Right atrium auricular region (tissue), 2 donors: Measurements from ENCODE around the gene CACNA2D3. TPM values are rescaled to one million over a fixed set of nuclear protein-coding genes. Genes with fewer than 3 reads are reported as not detected.

Experiments used
- DNase-seq: peaks from one replicate; pipeline ENCODE4 v3.0.0-alpha.2; 2019; ENCODE audit warnings: low spot score
- H3K27ac ChIP-seq, 2 donors: fragments of 200-600 bp; sonication (generic); 1 replicate in 1 of 2; 2 replicates in 1 of 2; pipeline ENCODE4 v1.5.1; 2016 to 2019
- H3K27me3 ChIP-seq, 2 donors: fragments of 200-600 bp; sonication (generic); one replicate each; pipeline versions ENCODE4 v1.5.1 to v1.6.0; 2017 to 2019
- H3K36me3 ChIP-seq: fragments of 200-600 bp; sonication (generic); one replicate; pipeline ENCODE4 v1.5.1; 2016
- H3K4me1 ChIP-seq, 2 donors: fragments of 200-600 bp; sonication (generic); one replicate each; pipeline versions ENCODE4 v1.5.1 to v1.6.0; 2017 to 2019
- H3K4me3 ChIP-seq, 2 donors: fragments of 200-600 bp; sonication (generic); 1 replicate in 1 of 2; 2 replicates in 1 of 2; pipeline ENCODE4 v1.5.1; 2017 to 2019; ENCODE audit warnings: mild to moderate bottlenecking in 1 of 2, moderate library complexity in 1 of 2
- H3K9me3 ChIP-seq, 2 donors: fragments of 200-600 bp; sonication (generic); one replicate each; pipeline ENCODE4 v1.5.1; 2019
- CTCF ChIP-seq, 2 donors: fragments of 200-600 bp; sonication (generic); IDR thresholded peaks; one replicate each; pipeline ENCODE4 v1.5.1; 2019; ENCODE audit warnings: antibody characterized with exemption in 2 of 2
- total RNA-seq, 2 donors: library from RNA; depleted of rRNA; stranded (reverse); fragments of >200 nt; gene quantifications; one replicate each; pipeline ENCODE4 v1.1.0, GENCODE V29; 2016

The CACNA2D3 gene
- total RNA-seq, 2 donors from 2014 or later = 10.9 to 17.2 TPM

GRCh38 chr3:54206874-54207273, 84.5 kb downstream of the CACNA2D3 start:
- no peak for DNase-seq
- no peaks in the 10 kb centered on the region for H3K9me3 ChIP-seq
- peaks cover 0 to 15% of the 10 kb centered on the region in 2 donors for H3K4me1 ChIP-seq
- no peak for TF ChIP-seq CTCF (IDR thresholded peaks at IDR 0.05)
- no peaks in the 10 kb centered on the region for H3K36me3 ChIP-seq
- H3K4me3 ChIP-seq = no peak overlapping the region
- no peak overlapping the region for H3K27ac ChIP-seq
- no peaks in the 10 kb centered on the region for H3K27me3 ChIP-seq

DNA sequence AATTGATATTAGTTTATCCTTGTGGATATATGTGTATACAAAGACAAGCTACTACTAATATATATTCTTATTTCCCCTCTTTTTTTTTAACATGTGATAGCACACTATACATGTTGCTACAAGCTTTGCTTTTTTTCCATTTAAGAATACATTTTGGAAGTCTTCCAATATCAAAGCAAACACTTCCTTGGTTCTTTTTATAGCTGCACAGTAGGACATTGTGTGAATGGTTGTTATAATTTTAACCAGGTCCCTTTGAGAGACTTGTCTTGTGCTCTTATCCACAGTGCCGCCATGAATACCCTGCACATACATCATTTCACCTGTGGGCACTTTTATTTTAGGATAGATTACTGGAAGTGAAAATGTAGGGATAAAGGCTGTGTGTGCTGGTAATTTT, 88.7 kb downstream of the CACNA2D3 start:
- Histone ChIP-seq H3K9me3 (no peaks in the 10 kb centered on the region), H3K4me3 (no peak overlapping the region), H3K36me3 (no peaks in the 10 kb centered on the region), H3K27ac (peak overlapping the region in 1 of 2 donors; percentile 77), H3K27me3 (no peaks in the 10 kb centered on the region), H3K4me1 (peaks cover 0 to 25% of the 10 kb centered on the region in 2 donors)
- no peak for TF ChIP-seq CTCF (IDR thresholded peaks at IDR 0.05)
- no peak for DNase-seq

GRCh38 chr3:54212723-54213122, 90.4 kb downstream of the CACNA2D3 start:
- no peak overlapping the region for H3K4me3 ChIP-seq
- H3K9me3 ChIP-seq = no peaks in the 10 kb centered on the region
- no peaks in the 10 kb centered on the region for H3K27me3 ChIP-seq
- H3K36me3 ChIP-seq = no peaks in the 10 kb centered on the region
- no peak for TF ChIP-seq CTCF (IDR thresholded peaks at IDR 0.05)
- peak overlapping the region in 1 of 2 donors; percentile 77 for H3K27ac ChIP-seq
- no peak for DNase-seq
- peaks cover 0 to 25% of the 10 kb centered on the region in 2 donors for H3K4me1 ChIP-seq

GRCh38 chr3:54213907-54214306, 91.6 kb downstream of the CACNA2D3 start:
- peaks cover 0 to 25% of the 10 kb centered on the region in 2 donors for H3K4me1 ChIP-seq
- no peaks in the 10 kb centered on the region for H3K36me3 ChIP-seq
- no peaks in the 10 kb centered on the region for H3K9me3 ChIP-seq
- H3K4me3 ChIP-seq = no peak overlapping the region
- peak overlapping the region in 1 of 2 donors; percentile 77 for H3K27ac ChIP-seq
- H3K27me3 ChIP-seq = no peaks in the 10 kb centered on the region
- no peak for TF ChIP-seq CTCF (IDR thresholded peaks at IDR 0.05)
- DNase-seq = no peak

DNA sequence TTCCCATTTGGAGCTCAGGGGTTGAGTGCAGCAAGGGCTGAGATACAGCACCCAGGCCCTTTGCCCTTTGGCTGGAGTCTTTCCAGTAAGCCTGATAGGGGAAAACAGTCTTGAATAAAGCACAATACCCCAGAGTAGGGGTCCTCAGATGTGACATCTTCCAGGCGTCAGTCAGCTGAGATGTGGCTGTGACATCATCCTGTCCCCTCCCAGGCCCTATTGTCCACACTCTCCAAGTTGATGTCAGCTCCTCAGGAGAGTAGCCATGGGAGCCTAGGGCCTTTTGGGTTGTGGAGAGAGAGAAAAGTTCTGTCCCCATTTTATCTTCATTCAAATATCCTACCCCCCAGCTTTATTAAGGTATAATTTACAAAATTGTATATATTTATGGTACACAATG, 92.5 kb downstream of the CACNA2D3 start:
- TF ChIP-seq CTCF (IDR thresholded peaks at IDR 0.05) = no peak
- no peak for DNase-seq
- Histone ChIP-seq H3K36me3 (no peaks in the 10 kb centered on the region), H3K27ac (peak overlapping the region in 1 of 2 donors; percentile 77), H3K9me3 (no peaks in the 10 kb centered on the region), H3K27me3 (no peaks in the 10 kb centered on the region), H3K4me1 (peaks cover 0 to 25% of the 10 kb centered on the region in 2 donors), H3K4me3 (no peak overlapping the region)

DNA sequence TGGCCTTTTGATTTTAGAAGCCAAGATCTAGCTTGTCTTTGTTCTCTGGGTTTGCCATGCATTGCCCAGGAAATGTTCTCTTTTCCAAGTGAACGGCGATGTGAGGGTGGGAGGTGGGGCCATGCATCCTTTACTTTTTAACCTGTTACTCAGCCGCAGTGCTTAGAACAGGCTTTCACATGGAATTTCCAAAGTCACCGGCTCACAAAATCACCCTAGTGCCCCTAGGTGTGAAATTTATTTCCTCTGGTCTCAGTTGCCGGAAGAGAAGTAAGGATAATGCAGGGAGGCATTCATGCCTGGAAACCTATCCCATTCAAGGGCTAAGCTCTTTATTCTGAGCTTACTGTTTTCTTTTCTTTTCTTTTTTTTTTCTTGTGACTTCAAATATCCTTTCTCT, 93.2 kb downstream of the CACNA2D3 start:
- no peak overlapping the region for H3K27ac ChIP-seq
- H3K4me1 ChIP-seq = peaks cover 0 to 25% of the 10 kb centered on the region in 2 donors
- no peaks in the 10 kb centered on the region for H3K36me3 ChIP-seq
- no peak for DNase-seq
- H3K4me3 ChIP-seq = no peak overlapping the region
- TF ChIP-seq CTCF (IDR thresholded peaks at IDR 0.05) = no peak
- H3K9me3 ChIP-seq = no peaks in the 10 kb centered on the region
- H3K27me3 ChIP-seq = no peaks in the 10 kb centered on the region
